HepG2 (cell line): ENCODE measurements around the gene SPAG6. TPM values are rescaled to one million over a fixed set of nuclear protein-coding genes. Genes with fewer than 3 reads are reported as not detected.
A peak's percentile ranks its signal among the peaks of the same experiment; 100 is the strongest.

Source experiments
- ATAC-seq: fragments of 200-7000 bp; cut with Tn5 transposase; 3 replicates; pipeline ENCODE4 v1.9.1; 2020; ENCODE audit warnings: mild to moderate bottlenecking, moderate library complexity
- BruUV-seq: library from RNA; stranded (reverse); fragments of 400-500 nt; replicated peaks from 2 replicates; lab custom pipeline; 2021; lab: Mats Ljungman, UMichigan
- CTCF ChIA-PET: fragments of 300-600 bp; formaldehyde crosslinking; extraction: SDS; loops from one replicate; lab custom pipeline; 2021; ENCODE audit warnings: low total read pairs, inconsistent platforms, low intra/inter-chr PET ratio; lab: Yijun Ruan, JAX
- POLR2A ChIA-PET: fragments of 350-600 bp; sonication (Branson Sonifier 250); formaldehyde crosslinking; loops from one replicate; lab custom pipeline; 2020; ENCODE audit warnings: antibody characterized with exemption, inconsistent platforms; lab: Yijun Ruan, JAX
- DNase-seq: peaks from one replicate; pipeline ENCODE4 v3.0.0-alpha.2; 2015; ENCODE audit warnings: low spot score
- FAIRE-seq: peaks from 3 replicates; lab custom pipeline; 2011; peaks lifted over from hg19 to GRCh38; lab: Jason Lieb, UNC
- H2AFZ ChIP-seq: one replicate; pipeline ENCODE4 v1.6.1; 2011; ENCODE audit warnings: low read length, inconsistent platforms
- H3K27ac ChIP-seq: fragments of 300-600 bp; 3 replicates; pipeline ENCODE4 v1.8.0; 2011; ENCODE audit warnings: mixed run types, mild to moderate bottlenecking, mixed read lengths, low read length, inconsistent platforms; ENCODE audit not compliant: insufficient read depth; ENCODE audit errors: extremely low read length
- H3K27me3 ChIP-seq, 2 experiments: fragments of 200-600 bp in 1 of 2; 2 replicates in 1 of 2; 3 replicates in 1 of 2; pipeline versions ENCODE4 v1.6.0 to v1.8.0; 2011; ENCODE audit warnings: low read length in 2 of 2, mild to moderate bottlenecking in 2 of 2, moderate library complexity in 2 of 2, inconsistent platforms in 1 of 2; ENCODE audit not compliant: insufficient read depth in 2 of 2, control insufficient read depth in 1 of 2
- H3K36me3 ChIP-seq, 2 experiments: fragments of 200-600 bp in 1 of 2; replicated peaks in 1 of 2; 2 replicates in 1 of 2; 3 replicates in 1 of 2; pipeline versions ENCODE4 v1.5.1 to v1.8.0; 2011; ENCODE audit warnings: low read length in 2 of 2, inconsistent platforms in 1 of 2; ENCODE audit not compliant: insufficient read depth in 2 of 2, control insufficient read depth in 1 of 2
- H3K4me1 ChIP-seq: 2 replicates; pipeline ENCODE4 v1.5.1; 2012; ENCODE audit warnings: low read length, inconsistent platforms; ENCODE audit not compliant: insufficient read depth
- H3K4me2 ChIP-seq: 2 replicates; pipeline ENCODE4 v1.6.0; 2011; ENCODE audit warnings: low read depth, low read length, inconsistent platforms
- H3K4me3 ChIP-seq, 3 experiments: fragments of 200-600 bp in 1 of 3; sonication (generic), shearing (Covaris generic) in 1 of 3; replicated peaks in 1 of 3; 2 replicates each; pipeline ENCODE4 v1.5.1; 2011 to 2016; ENCODE audit warnings: low read length in 3 of 3, inconsistent platforms in 2 of 3, low read depth in 2 of 3, mild to moderate bottlenecking in 2 of 3, control low read depth in 1 of 3, mixed read lengths in 1 of 3; ENCODE audit not compliant: insufficient read depth in 1 of 3
- H3K79me2 ChIP-seq: one replicate; pipeline ENCODE4 v1.6.1; 2011; ENCODE audit warnings: low read length, inconsistent platforms; ENCODE audit not compliant: insufficient read depth
- H3K9ac ChIP-seq: 2 replicates; pipeline ENCODE4 v1.6.0; 2011; ENCODE audit warnings: mild to moderate bottlenecking, low read depth, low read length, inconsistent platforms; ENCODE audit not compliant: insufficient read depth
- H3K9me3 ChIP-seq: 2 replicates; pipeline ENCODE4 v1.5.1; 2012; ENCODE audit warnings: mild to moderate bottlenecking, low read length
- H4K20me1 ChIP-seq: 2 replicates; pipeline ENCODE4 v1.6.0; 2011; ENCODE audit warnings: inconsistent platforms, mild to moderate bottlenecking, low read length, moderate library complexity; ENCODE audit not compliant: insufficient read depth
- CBX2 ChIP-seq, 2 experiments: fragments of 200-600 bp in 1 of 2; sonication (generic); formaldehyde crosslinking in 1 of 2; IDR thresholded peaks; 2 replicates each; pipeline versions ENCODE4 v1.7.0 to v1.8.1; 2018 to 2022; ENCODE audit warnings: low read depth in 2 of 2, low read length in 1 of 2, mild to moderate bottlenecking in 1 of 2, missing genetic modification reagents in 1 of 2
- NFYB ChIP-seq: sonication (generic); formaldehyde crosslinking; IDR thresholded peaks from 2 replicates; pipeline ENCODE4 v1.4.0; 2020; ENCODE audit warnings: missing genetic modification reagents
- SALL1 ChIP-seq: sonication (generic); formaldehyde crosslinking; IDR thresholded peaks from 2 replicates; pipeline ENCODE4 v1.8.0; 2022; ENCODE audit warnings: mild to moderate bottlenecking, missing genetic modification reagents
- SAP130 ChIP-seq: IDR thresholded peaks from 2 replicates; pipeline ENCODE4 v1.6.1; 2016; ENCODE audit warnings: low read depth
- TEAD3 ChIP-seq: optimal IDR thresholded peaks from 2 replicates; pipeline ENCODE3; 2016; ENCODE audit warnings: borderline replicate concordance
- ZFP1 ChIP-seq: IDR thresholded peaks from 2 replicates; pipeline ENCODE4 v1.6.1; 2016
- ZNF652 ChIP-seq: IDR thresholded peaks from 2 replicates; pipeline ENCODE4 v1.6.1; 2016; ENCODE audit warnings: low read depth, borderline replicate concordance
- WGBS: methylation state at CpG from one replicate; pipeline ENCODE4 v1.1.6; 2017; ENCODE audit warnings: low lambda C conversion rate; 5-methylcytosine and 5-hydroxymethylcytosine counted together
- in situ Hi-C: cut with HindIII; loops from 2 replicates; pipeline ENCODE4 v1.10.0; 2017; ENCODE audit warnings: low pct_unique_long_range_greater_than_20kb; ENCODE audit not compliant: extremely low pct_ligation_motif_present
- intact Hi-C: fragments of 100-400 bp; cut with micrococcal nuclease; formaldehyde crosslinking; loops from one replicate; pipeline ENCODE4 v1.10.0; 2022; ENCODE audit not compliant: unreplicated experiment
- polyA plus RNA-seq, 8 experiments: library from polyadenylated mRNA; depleted of rRNA in 3 of 8; stranded (reverse) in 7 of 8; unstranded in 1 of 8; fragments of >200 nt; fragmentation: Illumina TruSeq in 4 of 8; extraction: Trizol in 4 of 8; gene quantifications; 2 replicates each; pipeline versions ENCODE4 v1.2.1 to v1.2.3, GENCODE V29; 2011 to 2016; ENCODE audit warnings: low read depth in 4 of 8, missing spikeins in 1 of 8, mixed read lengths in 1 of 8; ENCODE audit not compliant: insufficient read depth in 1 of 8
- total RNA-seq, 5 experiments: library from RNA; depleted of rRNA; stranded (reverse); fragments of >200 nt; fragmentation: Illumina TruSeq; extraction: Trizol; gene quantifications; 2 replicates each; pipeline ENCODE4 v1.2.3, GENCODE V29; 2016; ENCODE audit warnings: low read depth in 1 of 5
- TF ChIP-seq, protein P1 (sequence below), 2 experiments: fragments of 450-650 bp in 1 of 2; sonication (generic) in 1 of 2; formaldehyde crosslinking in 1 of 2; IDR thresholded peaks; 2 replicates each; pipeline versions ENCODE4 v1.6.1 to v1.8.0; 2016 to 2022; ENCODE audit warnings: antibody characterized with exemption in 1 of 2, mild to moderate bottlenecking in 1 of 2, missing genetic modification reagents in 1 of 2
- TF ChIP-seq, protein P2 (sequence below): sonication (generic); formaldehyde crosslinking; conservative IDR thresholded peaks from 2 replicates; pipeline ENCODE4 v1.8.1; 2023; ENCODE audit warnings: missing genetic modification reagents

Gene SPAG6
- total and polyA plus RNA-seq, 2 of the 13 experiments (the other 11 are each of a cell fraction or from before 2014, with no cell fraction given), result not detected

DNA sequence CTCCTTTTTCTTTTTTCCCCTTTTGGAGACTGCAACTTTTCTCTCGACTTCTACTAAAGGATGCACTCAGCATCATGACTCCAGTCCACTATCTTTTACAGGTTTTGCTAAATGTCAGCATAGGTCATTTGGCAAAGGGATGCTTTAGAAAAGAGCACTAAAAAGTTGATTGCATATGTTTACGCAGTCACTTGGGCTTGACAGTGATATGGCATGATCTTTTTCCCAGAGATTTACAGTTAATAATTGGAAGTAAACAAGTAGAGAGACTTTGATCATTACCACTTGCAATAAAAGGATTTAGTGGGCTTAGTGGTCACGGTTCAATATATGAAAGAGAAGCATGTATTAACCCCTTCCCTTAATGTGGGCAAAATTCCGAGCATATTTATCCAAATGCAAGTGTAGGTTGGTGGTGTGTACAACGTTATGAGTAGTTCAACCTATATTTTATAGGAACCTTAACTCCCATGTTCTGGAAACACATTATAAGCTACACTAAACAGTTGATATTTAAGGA lies 22.6 kb upstream of the SPAG6 start:
- in situ Hi-C loops (loop anchor here (25.0 kb wide), 2 partner anchors 390 to 810 kb away; partner anchors contain the start of gene PIP4K2A), intact Hi-C loops (loop anchor here (5.0 to 10.0 kb wide), 3 partner anchors 192 to 665 kb away; no protein-coding TSS in a partner anchor)
- no peak overlapping the region for H2AFZ ChIP-seq
- H3K4me1 ChIP-seq, result peaks cover 62% of the 10 kb centered on the region
- peak overlapping the region; percentile 78 to 88 (median 81) for H3K4me3 ChIP-seq
- H3K36me3 ChIP-seq, result no peaks in the 10 kb centered on the region
- peaks cover 0 to 7% of the 10 kb centered on the region in 2 experiments; a peak in 2 of 5 replicates for H3K27me3 ChIP-seq
- peak overlapping the region; percentile 69 for H3K9ac ChIP-seq
- no peaks in the 10 kb centered on the region for H3K9me3 ChIP-seq
- DNase-seq (no peak), FAIRE-seq (no peak), ATAC-seq (no peak)
- no peak overlapping the region for H3K27ac ChIP-seq
- peaks cover 32% of the 10 kb centered on the region for H4K20me1 ChIP-seq
- WGBS, result 45% methylated on average over 5 of the region's 5 CpGs
- CTCF ChIA-PET, result no interaction called here
- POLR2A ChIA-PET, result interaction anchor here (2.0 kb wide), 1 partner anchor 18 kb away, joined by 9 read pairs; no protein-coding TSS in a partner anchor
- peak overlapping the region; percentile 96 for H3K4me2 ChIP-seq
- TF ChIP-seq SALL1 (CRISPR knock-in tag), result no peak
- TF ChIP-seq ZFP1 (CRISPR knock-in tag), result no peak
- peak; percentile 19; the same call in 1 of the 2 replicates for TF ChIP-seq SAP130 (CRISPR knock-in tag)
- TF ChIP-seq, protein P1, sequence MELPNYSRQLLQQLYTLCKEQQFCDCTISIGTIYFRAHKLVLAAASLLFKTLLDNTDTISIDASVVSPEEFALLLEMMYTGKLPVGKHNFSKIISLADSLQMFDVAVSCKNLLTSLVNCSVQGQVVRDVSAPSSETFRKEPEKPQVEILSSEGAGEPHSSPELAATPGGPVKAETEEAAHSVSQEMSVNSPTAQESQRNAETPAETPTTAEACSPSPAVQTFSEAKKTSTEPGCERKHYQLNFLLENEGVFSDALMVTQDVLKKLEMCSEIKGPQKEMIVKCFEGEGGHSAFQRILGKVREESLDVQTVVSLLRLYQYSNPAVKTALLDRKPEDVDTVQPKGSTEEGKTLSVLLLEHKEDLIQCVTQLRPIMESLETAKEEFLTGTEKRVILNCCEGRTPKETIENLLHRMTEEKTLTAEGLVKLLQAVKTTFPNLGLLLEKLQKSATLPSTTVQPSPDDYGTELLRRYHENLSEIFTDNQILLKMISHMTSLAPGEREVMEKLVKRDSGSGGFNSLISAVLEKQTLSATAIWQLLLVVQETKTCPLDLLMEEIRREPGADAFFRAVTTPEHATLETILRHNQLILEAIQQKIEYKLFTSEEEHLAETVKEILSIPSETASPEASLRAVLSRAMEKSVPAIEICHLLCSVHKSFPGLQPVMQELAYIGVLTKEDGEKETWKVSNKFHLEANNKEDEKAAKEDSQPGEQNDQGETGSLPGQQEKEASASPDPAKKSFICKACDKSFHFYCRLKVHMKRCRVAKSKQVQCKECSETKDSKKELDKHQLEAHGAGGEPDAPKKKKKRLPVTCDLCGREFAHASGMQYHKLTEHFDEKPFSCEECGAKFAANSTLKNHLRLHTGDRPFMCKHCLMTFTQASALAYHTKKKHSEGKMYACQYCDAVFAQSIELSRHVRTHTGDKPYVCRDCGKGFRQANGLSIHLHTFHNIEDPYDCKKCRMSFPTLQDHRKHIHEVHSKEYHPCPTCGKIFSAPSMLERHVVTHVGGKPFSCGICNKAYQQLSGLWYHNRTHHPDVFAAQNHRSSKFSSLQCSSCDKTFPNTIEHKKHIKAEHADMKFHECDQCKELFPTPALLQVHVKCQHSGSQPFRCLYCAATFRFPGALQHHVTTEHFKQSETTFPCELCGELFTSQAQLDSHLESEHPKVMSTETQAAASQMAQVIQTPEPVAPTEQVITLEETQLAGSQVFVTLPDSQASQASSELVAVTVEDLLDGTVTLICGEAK (IDR thresholded peaks at IDR 0.05), result no peak
- TF ChIP-seq, protein P1 (CRISPR knock-in tag; IDR thresholded peaks at IDR 0.05), result no peak
- TF ChIP-seq CBX2 (IDR thresholded peaks at IDR 0.05; ENCODE audit: low read depth, low read length), result 0 out of 2 replicates have a peak, but pooled peaks have one; percentile 63
- no peak for TF ChIP-seq CBX2 (CRISPR knock-in tag; IDR thresholded peaks at IDR 0.05; ENCODE audit: low read depth)
- TF ChIP-seq TEAD3, result no peak
- no peak for TF ChIP-seq NFYB
- TF ChIP-seq ZNF652, result peak; percentile 47; the same call in 1 of the 2 replicates
- TF ChIP-seq, protein P2, sequence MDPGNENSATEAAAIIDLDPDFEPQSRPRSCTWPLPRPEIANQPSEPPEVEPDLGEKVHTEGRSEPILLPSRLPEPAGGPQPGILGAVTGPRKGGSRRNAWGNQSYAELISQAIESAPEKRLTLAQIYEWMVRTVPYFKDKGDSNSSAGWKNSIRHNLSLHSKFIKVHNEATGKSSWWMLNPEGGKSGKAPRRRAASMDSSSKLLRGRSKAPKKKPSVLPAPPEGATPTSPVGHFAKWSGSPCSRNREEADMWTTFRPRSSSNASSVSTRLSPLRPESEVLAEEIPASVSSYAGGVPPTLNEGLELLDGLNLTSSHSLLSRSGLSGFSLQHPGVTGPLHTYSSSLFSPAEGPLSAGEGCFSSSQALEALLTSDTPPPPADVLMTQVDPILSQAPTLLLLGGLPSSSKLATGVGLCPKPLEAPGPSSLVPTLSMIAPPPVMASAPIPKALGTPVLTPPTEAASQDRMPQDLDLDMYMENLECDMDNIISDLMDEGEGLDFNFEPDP (CRISPR knock-in tag), result no peak
- TSS peak; percentile 26 for BruUV-seq
- peaks cover 35% of the 10 kb centered on the region for H3K79me2 ChIP-seq
